Measurements from ENCODE around the gene YTHDF1.
"Not testable (repeated sequence)": the region's sequence is repeated elsewhere in the genome, so short reads cannot be mapped to it uniquely, and the experiment has no call there.

YTHDF1 gene

GRCh38 chr20:63227260-63227659 lies 11.3 kb upstream of the YTHDF1 start:
- no peak for DNase-seq (ENCODE audit: low read depth)

GRCh38 chr20:63226042-63226943 lies 10.4 kb upstream of the YTHDF1 start:
- DNase-seq (ENCODE audit: low read depth): no peak

GRCh38 chr20:63225082-63225454 lies 9.1 kb upstream of the YTHDF1 start:
- no peak for DNase-seq (ENCODE audit: low read depth)

GRCh38 chr20:63224412-63225081 lies 8.6 kb upstream of the YTHDF1 start:
- DNase-seq (ENCODE audit: low read depth): no peak

- DNase-seq (ENCODE audit: low read depth): no peak
Measured at GRCh38 chr20:63223826-63224207, 7.9 kb upstream of the YTHDF1 start.

- DNase-seq (ENCODE audit: low read depth): no peak
Measured at GRCh38 chr20:63223121-63223825, 7.3 kb upstream of the YTHDF1 start.

- no peak for DNase-seq (ENCODE audit: low read depth)
Measured at GRCh38 chr20:63222541-63222940, 6.6 kb upstream of the YTHDF1 start.

- not testable (repeated sequence) for DNase-seq (ENCODE audit: low read depth)
Measured at GRCh38 chr20:63221400-63222053, 5.6 kb upstream of the YTHDF1 start.

- DNase-seq (ENCODE audit: low read depth): no peak
Measured at GRCh38 chr20:63220696-63221399, 4.9 kb upstream of the YTHDF1 start.

GRCh38 chr20:63219866-63220521 lies 4.1 kb upstream of the YTHDF1 start:
- no peak for DNase-seq (ENCODE audit: low read depth)

- DNase-seq (ENCODE audit: low read depth): no peak
Measured at GRCh38 chr20:63219447-63219821, 3.5 kb upstream of the YTHDF1 start.

- no peak for DNase-seq (ENCODE audit: low read depth)
Measured at GRCh38 chr20:63218701-63219446, 2.9 kb upstream of the YTHDF1 start.

- DNase-seq (ENCODE audit: low read depth): no peak
Measured at GRCh38 chr20:63217706-63218105, 1.8 kb upstream of the YTHDF1 start.

GRCh38 chr20:63216849-63217471 lies 1.0 kb upstream of the YTHDF1 start:
- DNase-seq (ENCODE audit: low read depth): no peak

- DNase-seq (ENCODE audit: low read depth): no peak
Measured at GRCh38 chr20:63215101-63216040, 560 bp downstream of the YTHDF1 start.

GRCh38 chr20:63214514-63214913 lies 1.4 kb downstream of the YTHDF1 start:
- DNase-seq (ENCODE audit: low read depth): no peak

GRCh38 chr20:63212792-63213191 lies 3.1 kb downstream of the YTHDF1 start:
- no peak for DNase-seq (ENCODE audit: low read depth)

- no peak for DNase-seq (ENCODE audit: low read depth)
Measured at GRCh38 chr20:63212393-63212730, 3.6 kb downstream of the YTHDF1 start.

GRCh38 chr20:63210011-63210605 lies 5.8 kb downstream of the YTHDF1 start:
- no peak for DNase-seq (ENCODE audit: low read depth)
